Progenitor cell of endocrine pancreas (in vitro differentiated cells): ENCODE results near the gene PHTF2. TPM values are rescaled to one million over a fixed set of nuclear protein-coding genes. Genes with fewer than 3 reads are reported as not detected.
"Not testable (repeated sequence)": the region's sequence is repeated elsewhere in the genome, so short reads cannot be mapped to it uniquely, and the experiment has no call there.

Experiments
- DNase-seq: peaks from one replicate; pipeline ENCODE4 v3.0.0; 2021; ENCODE audit warnings: low spot score; ENCODE audit not compliant: unreplicated experiment
- H3K27ac Mint-ChIP-seq: 2 replicates; pipeline ENCODE4 v1.8.0; 2021; ENCODE audit warnings: mild to moderate bottlenecking, moderate library complexity, mixed read lengths
- H3K27me3 Mint-ChIP-seq: 2 replicates; pipeline ENCODE4 v1.8.0; 2021; ENCODE audit warnings: mixed read lengths
- H3K36me3 Mint-ChIP-seq: 2 replicates; pipeline ENCODE4 v1.8.0; 2022; ENCODE audit warnings: mixed read lengths; ENCODE audit not compliant: insufficient read depth
- H3K4me1 Mint-ChIP-seq: 2 replicates; pipeline ENCODE4 v1.8.0; 2021; ENCODE audit warnings: low read depth, mixed read lengths
- H3K4me3 Mint-ChIP-seq: 2 replicates; pipeline ENCODE4 v1.8.0; 2021; ENCODE audit warnings: low read depth, mild to moderate bottlenecking, moderate library complexity, mixed read lengths
- H3K9me3 Mint-ChIP-seq: 2 replicates; pipeline ENCODE4 v1.8.0; 2021; ENCODE audit warnings: low read depth, mixed read lengths
- CTCF ChIP-seq: fragments of 200-600 bp; sonication (generic); IDR thresholded peaks from one replicate; pipeline ENCODE4 v1.5.0; 2021; ENCODE audit warnings: antibody characterized with exemption, mild to moderate bottlenecking; ENCODE audit not compliant: unreplicated experiment
- total RNA-seq: library from RNA; stranded (reverse); gene quantifications from 2 replicates; pipeline ENCODE4 v1.2.1, GENCODE V29; 2021

The PHTF2 gene
- total RNA-seq, 1 donor from 2014 or later: 13.0 TPM

- Mint-ChIP-seq H3K27me3 (no peaks in the 10 kb centered on the region), H3K36me3 (peaks cover 11% of the 10 kb centered on the region), H3K27ac (no peak overlapping the region), H3K9me3 (peaks cover 12% of the 10 kb centered on the region), H3K4me3 (no peak overlapping the region), H3K4me1 (peaks cover 6% of the 10 kb centered on the region)
- no peak for TF ChIP-seq CTCF
- no peak for DNase-seq
These were observed 29.4 kb downstream of the PHTF2 start for GRCh38 chr7:77827999-77828398.

- TF ChIP-seq CTCF: no peak
- DNase-seq: no peak
- no peaks in the 10 kb centered on the region for H3K27me3 Mint-ChIP-seq
- H3K36me3 Mint-ChIP-seq: peaks cover under 1% of the 10 kb centered on the region
- peaks cover 1% of the 10 kb centered on the region for H3K9me3 Mint-ChIP-seq
- H3K4me3 Mint-ChIP-seq: no peak overlapping the region
- H3K4me1 Mint-ChIP-seq: peaks cover 6% of the 10 kb centered on the region
- H3K27ac Mint-ChIP-seq: no peak overlapping the region
These were observed 32.2 kb downstream of the PHTF2 start for GRCh38 chr7:77830649-77831355.

- Mint-ChIP-seq H3K4me1 (peaks cover 6% of the 10 kb centered on the region), H3K9me3 (no peaks in the 10 kb centered on the region), H3K4me3 (no peak overlapping the region), H3K27ac (no peak overlapping the region), H3K36me3 (no peaks in the 10 kb centered on the region), H3K27me3 (no peaks in the 10 kb centered on the region)
- no peak for TF ChIP-seq CTCF
- no peak for DNase-seq
These were observed 32.9 kb downstream of the PHTF2 start for GRCh38 chr7:77831481-77831880.

- Mint-ChIP-seq H3K27ac (no peak overlapping the region), H3K36me3 (no peaks in the 10 kb centered on the region), H3K9me3 (no peaks in the 10 kb centered on the region), H3K4me3 (no peak overlapping the region), H3K27me3 (no peaks in the 10 kb centered on the region), H3K4me1 (peaks cover 7% of the 10 kb centered on the region)
- DNase-seq: no peak
- TF ChIP-seq CTCF: no peak
These were observed 33.4 kb downstream of the PHTF2 start for GRCh38 chr7:77831953-77832352.

GRCh38 chr7:77833136-77833535, 34.6 kb downstream of the PHTF2 start:
- DNase-seq: no peak
- H3K27ac Mint-ChIP-seq: no peak overlapping the region
- no peak for TF ChIP-seq CTCF
- no peaks in the 10 kb centered on the region for H3K9me3 Mint-ChIP-seq
- no peaks in the 10 kb centered on the region for H3K27me3 Mint-ChIP-seq
- peaks cover 15% of the 10 kb centered on the region for H3K4me1 Mint-ChIP-seq
- H3K4me3 Mint-ChIP-seq: no peak overlapping the region
- H3K36me3 Mint-ChIP-seq: no peaks in the 10 kb centered on the region

GRCh38 chr7:77836425-77836824, 37.9 kb downstream of the PHTF2 start:
- H3K9me3 Mint-ChIP-seq, H3K4me3 Mint-ChIP-seq, H3K36me3 Mint-ChIP-seq, H3K27me3 Mint-ChIP-seq, DNase-seq: not testable (repeated sequence)
- peak overlapping the region; percentile 69 for H3K27ac Mint-ChIP-seq
- peaks cover 11% of the 10 kb centered on the region for H3K4me1 Mint-ChIP-seq
